Endothelial cell of hepatic sinusoid (primary cell): ENCODE data around the gene COL26A1.
"Not testable (repeated sequence)": the region's sequence is repeated elsewhere in the genome, so short reads cannot be mapped to it uniquely, and the experiment has no call there.

ENCODE experiments used
- in situ Hi-C: cut with HindIII; loops from 2 replicates; pipeline ENCODE4 v1.10.0; 2017; ENCODE audit warnings: low sequenced_read_pairs

Gene COL26A1

GRCh38 chr7:101362334-101363195 is at the start of gene COL26A1:
COL26A1 (plus strand) TSS chr7:101362875; CDS start chr7:101363033, 158 bp downstream.
- in situ Hi-C loops = no loop called here

- in situ Hi-C loops = no loop called here
These were observed 47.3 kb upstream of the COL26A1 start for GRCh38 chr7:101315336-101315735.

GRCh38 chr7:101319401-101319800 is 43.3 kb upstream of the COL26A1 start:
- in situ Hi-C loops = no loop called here

GRCh38 chr7:101321491-101322401 is 40.9 kb upstream of the COL26A1 start, which contains the start of gene IFT22:
IFT22 (minus strand) TSS chr7:101321812; CDS start chr7:101321709, 103 bp downstream.
- in situ Hi-C loops = no loop called here

- in situ Hi-C loops = no loop called here
These were observed 34.5 kb upstream of the COL26A1 start for GRCh38 chr7:101328159-101328558.

GRCh38 chr7:101330011-101330484 is 32.6 kb upstream of the COL26A1 start:
- in situ Hi-C loops = no loop called here

GRCh38 chr7:101332026-101332425 is 30.6 kb upstream of the COL26A1 start:
- in situ Hi-C loops = no loop called here

- in situ Hi-C loops = no loop called here
These were observed 28.8 kb upstream of the COL26A1 start for GRCh38 chr7:101333912-101334311.

- in situ Hi-C loops = no loop called here
These were observed 22.3 kb upstream of the COL26A1 start for GRCh38 chr7:101340379-101340778.

- in situ Hi-C loops = no loop called here
These were observed 19.8 kb upstream of the COL26A1 start for GRCh38 chr7:101342892-101343291.

GRCh38 chr7:101347477-101347876 is 15.2 kb upstream of the COL26A1 start:
- in situ Hi-C loops = no loop called here

- in situ Hi-C loops = not testable (repeated sequence)
These were observed 14.1 kb upstream of the COL26A1 start for GRCh38 chr7:101348456-101349067.

- in situ Hi-C loops = not testable (repeated sequence)
These were observed 13.4 kb upstream of the COL26A1 start for GRCh38 chr7:101349300-101349699.

- in situ Hi-C loops = no loop called here
These were observed 9.8 kb upstream of the COL26A1 start for GRCh38 chr7:101352920-101353308.

GRCh38 chr7:101357433-101357832 is 5.2 kb upstream of the COL26A1 start:
- in situ Hi-C loops = no loop called here

- in situ Hi-C loops = no loop called here
These were observed 590 bp downstream of the COL26A1 start for GRCh38 chr7:101363196-101363733.

- in situ Hi-C loops = no loop called here
These were observed 1.2 kb downstream of the COL26A1 start for GRCh38 chr7:101363734-101364374.

- in situ Hi-C loops = no loop called here
These were observed 3.3 kb downstream of the COL26A1 start for GRCh38 chr7:101365956-101366355.

GRCh38 chr7:101367676-101368075 is 5.0 kb downstream of the COL26A1 start:
- in situ Hi-C loops = no loop called here
